Liver (tissue), 9 donors: ENCODE measurements around the gene HOXB3. TPM values are rescaled to one million over a fixed set of nuclear protein-coding genes. Genes with fewer than 3 reads are reported as not detected.

Source experiments
- DNase-seq: peaks from one replicate; pipeline ENCODE4 v3.0.0-alpha.2; 2017; ENCODE audit warnings: low spot score
- H3K27ac ChIP-seq, 2 donors: one replicate each; pipeline ENCODE4 v1.7.0; 2013; ENCODE audit warnings: inconsistent platforms in 2 of 2, low read length in 2 of 2, control low read depth in 1 of 2, low read depth in 1 of 2, mild to moderate bottlenecking in 1 of 2
- H3K27me3 ChIP-seq, 4 donors: one replicate each; pipeline versions ENCODE4 v1.6.1 to v1.7.0; 2013; ENCODE audit warnings: low read length in 3 of 4, inconsistent platforms in 1 of 4, mild to moderate bottlenecking in 1 of 4, moderate library complexity in 1 of 4; ENCODE audit not compliant: control insufficient read depth in 4 of 4, insufficient read depth in 4 of 4
- H3K36me3 ChIP-seq, 4 donors: one replicate each; pipeline versions ENCODE4 v1.6.1 to v1.7.0; 2013; ENCODE audit warnings: low read length in 3 of 4, mild to moderate bottlenecking in 3 of 4, low read depth in 1 of 4, moderate library complexity in 1 of 4; ENCODE audit not compliant: control insufficient read depth in 4 of 4, insufficient read depth in 3 of 4
- H3K4me1 ChIP-seq, 4 donors: one replicate each; pipeline versions ENCODE4 v1.6.1 to v1.7.0; 2013; ENCODE audit warnings: low read length in 3 of 4, mild to moderate bottlenecking in 3 of 4, moderate library complexity in 1 of 4; ENCODE audit not compliant: control insufficient read depth in 4 of 4, insufficient read depth in 4 of 4
- H3K4me3 ChIP-seq, 3 donors: one replicate each; pipeline versions ENCODE4 v1.6.1 to v1.7.0; 2013; ENCODE audit warnings: low read length in 3 of 3, control low read depth in 1 of 3, low read depth in 1 of 3, mild to moderate bottlenecking in 1 of 3
- H3K9ac ChIP-seq, 2 donors: one replicate each; pipeline ENCODE4 v1.7.0; 2013; ENCODE audit warnings: low read length in 2 of 2, mild to moderate bottlenecking in 2 of 2, moderate library complexity in 2 of 2, control low read depth in 1 of 2, low read depth in 1 of 2
- H3K9me3 ChIP-seq, 4 donors: one replicate each; pipeline versions ENCODE4 v1.6.1 to v1.7.0; 2013; ENCODE audit warnings: low read length in 3 of 4; ENCODE audit not compliant: control insufficient read depth in 4 of 4
- EGR1 ChIP-seq, 2 donors: IDR thresholded peaks; 2 replicates each; pipeline ENCODE4 v1.6.1; 2016 to 2018; ENCODE audit warnings: antibody characterized with exemption in 2 of 2, low read depth in 2 of 2
- FOXA1 ChIP-seq: IDR thresholded peaks from 2 replicates; pipeline ENCODE4 v1.6.1; 2016; ENCODE audit warnings: antibody characterized with exemption
- FOXA2 ChIP-seq: IDR thresholded peaks from 2 replicates; pipeline ENCODE4 v1.6.1; 2016; ENCODE audit warnings: antibody characterized with exemption
- GABPA ChIP-seq, 2 donors: IDR thresholded peaks in 1 of 2; conservative IDR thresholded peaks in 1 of 2; 2 replicates each; pipeline ENCODE4 v1.6.1; 2016; ENCODE audit warnings: antibody characterized with exemption in 2 of 2, mild to moderate bottlenecking in 1 of 2, moderate library complexity in 1 of 2
- HNF4A ChIP-seq, 2 donors: conservative IDR thresholded peaks; 2 replicates each; pipeline ENCODE4 v1.6.1; 2016; ENCODE audit warnings: antibody characterized with exemption in 2 of 2, mild to moderate bottlenecking in 2 of 2
- RAD21 ChIP-seq, 2 donors: IDR thresholded peaks; 2 replicates each; pipeline ENCODE4 v1.6.1; 2016; ENCODE audit warnings: antibody characterized with exemption in 2 of 2, mild to moderate bottlenecking in 2 of 2
- RXRA ChIP-seq, 2 donors: IDR thresholded peaks; 2 replicates each; pipeline ENCODE4 v1.6.1; 2017 to 2018; ENCODE audit warnings: antibody characterized with exemption in 2 of 2, mild to moderate bottlenecking in 1 of 2
- SP1 ChIP-seq: IDR thresholded peaks from 2 replicates; pipeline ENCODE4 v1.6.1; 2018; ENCODE audit warnings: antibody characterized with exemption, mild to moderate bottlenecking
- TAF1 ChIP-seq: conservative IDR thresholded peaks from 2 replicates; pipeline ENCODE4 v1.6.1; 2016; ENCODE audit warnings: antibody characterized with exemption, mild to moderate bottlenecking
- YY1 ChIP-seq: IDR thresholded peaks from 2 replicates; pipeline ENCODE4 v1.6.1; 2016; ENCODE audit warnings: antibody characterized with exemption, mild to moderate bottlenecking
- WGBS: extraction: QIAGEN DNeasy Blood & Tissue Kit; methylation state at CpG from one replicate; pipeline ENCODE4 v1.1.7; 2013; 5-methylcytosine and 5-hydroxymethylcytosine counted together
- polyA plus RNA-seq, 2 donors: library from polyadenylated mRNA; stranded (reverse) in 1 of 2; unstranded in 1 of 2; fragments of 200-250 nt in 1 of 2; fragments of >200 nt in 1 of 2; fragmentation: Nextera tagmentation in 1 of 2; extraction: Ambion mirVana in 1 of 2; gene quantifications; one replicate each; pipeline versions ENCODE4 v1.2.1 to v1.2.3, GENCODE V29; 2013 to 2015
- total RNA-seq, 2 donors: library from RNA; depleted of rRNA; stranded (reverse); fragments of >200 nt; gene quantifications; one replicate each; pipeline ENCODE4 v1.2.3, GENCODE V29; 2014
- TF ChIP-seq, protein P1 (sequence below): IDR thresholded peaks from 2 replicates; pipeline ENCODE4 v1.6.1; 2016; ENCODE audit warnings: antibody characterized with exemption
- TF ChIP-seq, protein P2 (sequence below): IDR thresholded peaks from 2 replicates; pipeline ENCODE4 v1.6.1; 2016; ENCODE audit warnings: antibody characterized with exemption
- TF ChIP-seq, protein P3 (sequence below): IDR thresholded peaks from 2 replicates; pipeline ENCODE4 v1.6.1; 2016; ENCODE audit warnings: antibody characterized with exemption, mild to moderate bottlenecking
- TF ChIP-seq, protein P4 (sequence below): IDR thresholded peaks from 2 replicates; pipeline ENCODE4 v1.6.1; 2016; ENCODE audit warnings: antibody characterized with exemption
- TF ChIP-seq, protein P5 (sequence below): fragments of 150-350 bp; IDR thresholded peaks from 2 replicates; pipeline ENCODE4 v1.5.1; 2017; ENCODE audit warnings: improper control_type of control experiment, low read depth, low read length; ENCODE audit not compliant: missing input control
- donor health status: healthy.
- donor health status: healthy.
- donor health status: healthy.
- donor health status: healthy.
- donor health status: healthy.

The HOXB3 gene
- total and polyA plus RNA-seq, 4 donors: 0.75 to 2.2 (median 1.2) TPM

DNA sequence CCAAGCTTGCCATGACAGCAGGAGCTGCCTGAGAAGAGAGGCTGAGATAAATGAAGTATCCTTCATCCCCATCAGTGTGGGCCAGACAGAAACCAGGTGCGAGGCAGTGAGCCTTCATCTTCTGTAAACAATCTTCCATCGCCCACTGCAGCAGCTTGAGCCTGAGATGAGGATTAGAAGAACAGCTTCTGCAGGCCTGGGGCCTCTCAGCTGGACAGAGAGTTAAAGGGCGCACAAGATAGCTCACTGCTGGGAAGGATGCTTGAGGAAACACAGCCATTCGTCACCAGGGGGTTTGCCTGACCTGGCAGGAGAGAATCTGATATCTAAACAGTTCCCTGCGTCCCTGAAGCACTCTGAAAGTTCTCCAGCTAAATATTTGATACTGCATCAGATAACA, 86.3 kb downstream of the HOXB3 start:
- Histone ChIP-seq H3K27ac (no peak overlapping the region), H3K36me3 (no peaks in the 10 kb centered on the region), H3K4me1 (no peaks in the 10 kb centered on the region), H3K27me3 (peaks cover 0 to 20% (median under 1%) of the 10 kb centered on the region in 4 donors), H3K9me3 (no peaks in the 10 kb centered on the region), H3K9ac (no peak overlapping the region), H3K4me3 (no peak overlapping the region)
- 52% methylated on average over 5 of the region's 5 CpGs for WGBS
- TF ChIP-seq, protein P1, sequence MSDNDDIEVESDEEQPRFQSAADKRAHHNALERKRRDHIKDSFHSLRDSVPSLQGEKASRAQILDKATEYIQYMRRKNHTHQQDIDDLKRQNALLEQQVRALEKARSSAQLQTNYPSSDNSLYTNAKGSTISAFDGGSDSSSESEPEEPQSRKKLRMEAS: no peak
- TF ChIP-seq GABPA (IDR thresholded peaks at IDR 0.05 in 1 of 2, conservative IDR thresholded peaks at IDR 0.05 in 1 of 2): no peak
- TF ChIP-seq, protein P2, sequence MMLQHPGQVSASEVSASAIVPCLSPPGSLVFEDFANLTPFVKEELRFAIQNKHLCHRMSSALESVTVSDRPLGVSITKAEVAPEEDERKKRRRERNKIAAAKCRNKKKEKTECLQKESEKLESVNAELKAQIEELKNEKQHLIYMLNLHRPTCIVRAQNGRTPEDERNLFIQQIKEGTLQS: no peak
- no peak for TF ChIP-seq TAF1
- TF ChIP-seq RXRA (IDR thresholded peaks at IDR 0.05): no peak
- no peak for TF ChIP-seq EGR1 (IDR thresholded peaks at IDR 0.05; ENCODE audit: low read depth in 2 of 2)
- TF ChIP-seq, protein P3, sequence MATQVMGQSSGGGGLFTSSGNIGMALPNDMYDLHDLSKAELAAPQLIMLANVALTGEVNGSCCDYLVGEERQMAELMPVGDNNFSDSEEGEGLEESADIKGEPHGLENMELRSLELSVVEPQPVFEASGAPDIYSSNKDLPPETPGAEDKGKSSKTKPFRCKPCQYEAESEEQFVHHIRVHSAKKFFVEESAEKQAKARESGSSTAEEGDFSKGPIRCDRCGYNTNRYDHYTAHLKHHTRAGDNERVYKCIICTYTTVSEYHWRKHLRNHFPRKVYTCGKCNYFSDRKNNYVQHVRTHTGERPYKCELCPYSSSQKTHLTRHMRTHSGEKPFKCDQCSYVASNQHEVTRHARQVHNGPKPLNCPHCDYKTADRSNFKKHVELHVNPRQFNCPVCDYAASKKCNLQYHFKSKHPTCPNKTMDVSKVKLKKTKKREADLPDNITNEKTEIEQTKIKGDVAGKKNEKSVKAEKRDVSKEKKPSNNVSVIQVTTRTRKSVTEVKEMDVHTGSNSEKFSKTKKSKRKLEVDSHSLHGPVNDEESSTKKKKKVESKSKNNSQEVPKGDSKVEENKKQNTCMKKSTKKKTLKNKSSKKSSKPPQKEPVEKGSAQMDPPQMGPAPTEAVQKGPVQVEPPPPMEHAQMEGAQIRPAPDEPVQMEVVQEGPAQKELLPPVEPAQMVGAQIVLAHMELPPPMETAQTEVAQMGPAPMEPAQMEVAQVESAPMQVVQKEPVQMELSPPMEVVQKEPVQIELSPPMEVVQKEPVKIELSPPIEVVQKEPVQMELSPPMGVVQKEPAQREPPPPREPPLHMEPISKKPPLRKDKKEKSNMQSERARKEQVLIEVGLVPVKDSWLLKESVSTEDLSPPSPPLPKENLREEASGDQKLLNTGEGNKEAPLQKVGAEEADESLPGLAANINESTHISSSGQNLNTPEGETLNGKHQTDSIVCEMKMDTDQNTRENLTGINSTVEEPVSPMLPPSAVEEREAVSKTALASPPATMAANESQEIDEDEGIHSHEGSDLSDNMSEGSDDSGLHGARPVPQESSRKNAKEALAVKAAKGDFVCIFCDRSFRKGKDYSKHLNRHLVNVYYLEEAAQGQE: no peak
- TF ChIP-seq, protein P4, sequence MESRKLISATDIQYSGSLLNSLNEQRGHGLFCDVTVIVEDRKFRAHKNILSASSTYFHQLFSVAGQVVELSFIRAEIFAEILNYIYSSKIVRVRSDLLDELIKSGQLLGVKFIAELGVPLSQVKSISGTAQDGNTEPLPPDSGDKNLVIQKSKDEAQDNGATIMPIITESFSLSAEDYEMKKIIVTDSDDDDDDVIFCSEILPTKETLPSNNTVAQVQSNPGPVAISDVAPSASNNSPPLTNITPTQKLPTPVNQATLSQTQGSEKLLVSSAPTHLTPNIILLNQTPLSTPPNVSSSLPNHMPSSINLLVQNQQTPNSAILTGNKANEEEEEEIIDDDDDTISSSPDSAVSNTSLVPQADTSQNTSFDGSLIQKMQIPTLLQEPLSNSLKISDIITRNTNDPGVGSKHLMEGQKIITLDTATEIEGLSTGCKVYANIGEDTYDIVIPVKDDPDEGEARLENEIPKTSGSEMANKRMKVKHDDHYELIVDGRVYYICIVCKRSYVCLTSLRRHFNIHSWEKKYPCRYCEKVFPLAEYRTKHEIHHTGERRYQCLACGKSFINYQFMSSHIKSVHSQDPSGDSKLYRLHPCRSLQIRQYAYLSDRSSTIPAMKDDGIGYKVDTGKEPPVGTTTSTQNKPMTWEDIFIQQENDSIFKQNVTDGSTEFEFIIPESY: no peak
- no peak for TF ChIP-seq FOXA1
- no peak for TF ChIP-seq HNF4A (conservative IDR thresholded peaks at IDR 0.05)
- no peak for TF ChIP-seq SP1
- no peak for TF ChIP-seq YY1
- TF ChIP-seq FOXA2: no peak
- TF ChIP-seq, protein P5, sequence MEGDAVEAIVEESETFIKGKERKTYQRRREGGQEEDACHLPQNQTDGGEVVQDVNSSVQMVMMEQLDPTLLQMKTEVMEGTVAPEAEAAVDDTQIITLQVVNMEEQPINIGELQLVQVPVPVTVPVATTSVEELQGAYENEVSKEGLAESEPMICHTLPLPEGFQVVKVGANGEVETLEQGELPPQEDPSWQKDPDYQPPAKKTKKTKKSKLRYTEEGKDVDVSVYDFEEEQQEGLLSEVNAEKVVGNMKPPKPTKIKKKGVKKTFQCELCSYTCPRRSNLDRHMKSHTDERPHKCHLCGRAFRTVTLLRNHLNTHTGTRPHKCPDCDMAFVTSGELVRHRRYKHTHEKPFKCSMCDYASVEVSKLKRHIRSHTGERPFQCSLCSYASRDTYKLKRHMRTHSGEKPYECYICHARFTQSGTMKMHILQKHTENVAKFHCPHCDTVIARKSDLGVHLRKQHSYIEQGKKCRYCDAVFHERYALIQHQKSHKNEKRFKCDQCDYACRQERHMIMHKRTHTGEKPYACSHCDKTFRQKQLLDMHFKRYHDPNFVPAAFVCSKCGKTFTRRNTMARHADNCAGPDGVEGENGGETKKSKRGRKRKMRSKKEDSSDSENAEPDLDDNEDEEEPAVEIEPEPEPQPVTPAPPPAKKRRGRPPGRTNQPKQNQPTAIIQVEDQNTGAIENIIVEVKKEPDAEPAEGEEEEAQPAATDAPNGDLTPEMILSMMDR: no peak
- no peak for TF ChIP-seq RAD21 (IDR thresholded peaks at IDR 0.05)
- DNase-seq: no peak

DNA sequence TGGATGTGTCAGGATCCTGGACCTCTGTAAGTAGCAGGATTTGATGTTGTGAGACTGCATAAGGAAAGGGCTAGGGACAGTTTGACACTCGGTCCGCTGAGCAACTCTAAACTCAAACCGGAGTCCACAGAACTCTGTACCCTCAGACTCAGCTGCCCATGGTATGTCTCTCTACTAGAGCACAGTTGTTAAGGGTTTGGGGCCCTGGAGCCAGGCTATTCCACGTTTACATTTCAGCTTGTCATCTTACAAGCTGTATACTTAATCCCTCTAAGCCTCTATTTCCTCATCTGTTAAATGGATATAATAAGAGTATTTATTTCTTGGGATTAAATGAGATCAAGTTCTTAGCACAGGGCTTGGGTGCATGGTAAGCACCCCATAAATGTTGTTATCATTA, 87.1 kb downstream of the HOXB3 start:
- no peak overlapping the region for H3K9ac ChIP-seq
- no peak for DNase-seq
- H3K4me1 ChIP-seq: no peaks in the 10 kb centered on the region
- no peak overlapping the region for H3K27ac ChIP-seq
- no peaks in the 10 kb centered on the region for H3K9me3 ChIP-seq
- 80% methylated on average over 4 of the region's 4 CpGs for WGBS
- no peak overlapping the region for H3K4me3 ChIP-seq
- H3K36me3 ChIP-seq: no peaks in the 10 kb centered on the region
- H3K27me3 ChIP-seq: peaks cover 0 to 17% (median 0%) of the 10 kb centered on the region in 4 donors
- TF ChIP-seq RAD21 (IDR thresholded peaks at IDR 0.05): no peak
- TF ChIP-seq, protein P2: no peak
- TF ChIP-seq, protein P3: no peak
